ENCODE data around the gene ELP4. TPM values are rescaled to one million over a fixed set of nuclear protein-coding genes. Genes with fewer than 3 reads are reported as not detected.

ELP4 gene
- total and polyA plus RNA-seq, 9 of the 15 experiments (the other 6 are each of a cell fraction or from before 2014, with no cell fraction given) = 24.1 to 60.3 (median 38.7) TPM

DNA sequence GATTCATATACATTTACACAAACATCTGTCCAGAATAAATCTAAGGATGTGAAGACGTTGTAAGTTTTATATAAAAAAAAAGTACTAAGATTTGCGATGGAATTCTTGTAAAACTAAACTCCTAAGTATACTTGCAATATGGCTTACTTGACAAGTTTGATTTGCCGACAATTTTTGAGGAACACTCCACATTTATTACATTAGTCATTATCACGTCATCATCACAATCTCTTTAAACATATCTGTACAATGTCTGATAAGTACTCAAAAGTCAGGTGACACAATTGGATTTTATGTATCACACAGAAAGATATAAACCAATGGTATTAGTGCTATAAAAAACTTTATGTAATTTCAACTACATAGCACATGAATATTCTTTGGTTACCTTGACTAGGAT lies 30.5 kb upstream of the ELP4 start:
- Histone ChIP-seq H3K27me3 (ENCODE audit: control insufficient read depth in 2 of 2, insufficient read depth in 2 of 2, low read length in 2 of 2) (no peaks in the 10 kb centered on the region), H3K27ac (ENCODE audit: extremely low read depth, low read depth, low read length) (no peak overlapping the region), H3K9ac (ENCODE audit: insufficient read depth in 1 of 2, low read depth in 2 of 2, low read length in 2 of 2) (no peak overlapping the region), H4K20me1 (replicated peaks; ENCODE audit: control insufficient read depth, insufficient read depth, low read length) (no peaks in the 10 kb centered on the region), H3K79me2 (ENCODE audit: control insufficient read depth, insufficient read depth, low read length) (peaks cover 73% of the 10 kb centered on the region), H2AFZ (ENCODE audit: low read depth, low read length) (no peak overlapping the region), H3K36me3 (ENCODE audit: control insufficient read depth, insufficient read depth, low read length) (peaks cover 2% of the 10 kb centered on the region), H3K9me1 (ENCODE audit: control insufficient read depth, insufficient read depth, low read length) (no peaks in the 10 kb centered on the region), H3K4me2 (ENCODE audit: insufficient read depth, low read length) (no peak overlapping the region), H3K4me3 (no peak overlapping the region), H3K4me1 (replicated peaks in 1 of 2; ENCODE audit: control insufficient read depth in 2 of 2, insufficient read depth in 2 of 2, low read length in 2 of 2) (no peaks in the 10 kb centered on the region), H3K9me3 (replicated peaks; ENCODE audit: control insufficient read depth, insufficient read depth, low read depth, low read length) (no peaks in the 10 kb centered on the region)
- CTCF ChIA-PET (ENCODE audit: low intra/inter-chr PET ratio) = no interaction called here
- BruUV-seq (replicated peaks) = no TSS peak
- intact Hi-C loops (cut with micrococcal nuclease) = no loop called here
- DNase-seq (ENCODE audit: extremely low read depth in 1 of 4, low spot score in 3 of 4) (no peak), FAIRE-seq (no peak), ATAC-seq (no peak)
- POLR2A ChIA-PET = no interaction called here
- in situ Hi-C loops (cut with MboI) = no loop called here
- WGBS (ENCODE audit: insufficient coverage, low coverage, missing lambda C conversion rate) = 82% methylated on average over 4 of the region's 4 CpGs
- TF ChIP-seq HNRNPUL1 (IDR thresholded peaks at IDR 0.05; ENCODE audit: low read length) (no peak), KLF6 (CRISPR knock-in tag; IDR thresholded peaks at IDR 0.05; ENCODE audit: borderline replicate concordance) (no peak), ZBTB17 (CRISPR knock-in tag; IDR thresholded peaks at IDR 0.05) (no peak), SNRNP70 (optimal IDR thresholded peaks at IDR 0.05; ENCODE audit: low read depth, low read length) (no peak), SMAD2 (IDR thresholded peaks at IDR 0.05; ENCODE audit: low read depth, low read length) (no peak), NFXL1 (CRISPR knock-in tag; IDR thresholded peaks at IDR 0.05) (no peak), ZNF121 (CRISPR knock-in tag; conservative IDR thresholded peaks at IDR 0.05) (no peak), ZC3H8 (IDR thresholded peaks at IDR 0.05) (no peak), ZNF785 (CRISPR knock-in tag; IDR thresholded peaks at IDR 0.05) (no peak), POLR2AphosphoS5 (IDR thresholded peaks at IDR 0.05; ENCODE audit: control insufficient read depth, insufficient read depth, low read depth, low read length) (no peak)
- TF ChIP-seq, protein P1, sequence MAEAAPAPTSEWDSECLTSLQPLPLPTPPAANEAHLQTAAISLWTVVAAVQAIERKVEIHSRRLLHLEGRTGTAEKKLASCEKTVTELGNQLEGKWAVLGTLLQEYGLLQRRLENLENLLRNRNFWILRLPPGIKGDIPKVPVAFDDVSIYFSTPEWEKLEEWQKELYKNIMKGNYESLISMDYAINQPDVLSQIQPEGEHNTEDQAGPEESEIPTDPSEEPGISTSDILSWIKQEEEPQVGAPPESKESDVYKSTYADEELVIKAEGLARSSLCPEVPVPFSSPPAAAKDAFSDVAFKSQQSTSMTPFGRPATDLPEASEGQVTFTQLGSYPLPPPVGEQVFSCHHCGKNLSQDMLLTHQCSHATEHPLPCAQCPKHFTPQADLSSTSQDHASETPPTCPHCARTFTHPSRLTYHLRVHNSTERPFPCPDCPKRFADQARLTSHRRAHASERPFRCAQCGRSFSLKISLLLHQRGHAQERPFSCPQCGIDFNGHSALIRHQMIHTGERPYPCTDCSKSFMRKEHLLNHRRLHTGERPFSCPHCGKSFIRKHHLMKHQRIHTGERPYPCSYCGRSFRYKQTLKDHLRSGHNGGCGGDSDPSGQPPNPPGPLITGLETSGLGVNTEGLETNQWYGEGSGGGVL (CRISPR knock-in tag; IDR thresholded peaks at IDR 0.05) = no peak
- TF ChIP-seq, protein P2, sequence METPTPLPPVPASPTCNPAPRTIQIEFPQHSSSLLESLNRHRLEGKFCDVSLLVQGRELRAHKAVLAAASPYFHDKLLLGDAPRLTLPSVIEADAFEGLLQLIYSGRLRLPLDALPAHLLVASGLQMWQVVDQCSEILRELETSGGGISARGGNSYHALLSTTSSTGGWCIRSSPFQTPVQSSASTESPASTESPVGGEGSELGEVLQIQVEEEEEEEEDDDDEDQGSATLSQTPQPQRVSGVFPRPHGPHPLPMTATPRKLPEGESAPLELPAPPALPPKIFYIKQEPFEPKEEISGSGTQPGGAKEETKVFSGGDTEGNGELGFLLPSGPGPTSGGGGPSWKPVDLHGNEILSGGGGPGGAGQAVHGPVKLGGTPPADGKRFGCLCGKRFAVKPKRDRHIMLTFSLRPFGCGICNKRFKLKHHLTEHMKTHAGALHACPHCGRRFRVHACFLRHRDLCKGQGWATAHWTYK (CRISPR knock-in tag; IDR thresholded peaks at IDR 0.05) = no peak
- TF ChIP-seq, protein P3, sequence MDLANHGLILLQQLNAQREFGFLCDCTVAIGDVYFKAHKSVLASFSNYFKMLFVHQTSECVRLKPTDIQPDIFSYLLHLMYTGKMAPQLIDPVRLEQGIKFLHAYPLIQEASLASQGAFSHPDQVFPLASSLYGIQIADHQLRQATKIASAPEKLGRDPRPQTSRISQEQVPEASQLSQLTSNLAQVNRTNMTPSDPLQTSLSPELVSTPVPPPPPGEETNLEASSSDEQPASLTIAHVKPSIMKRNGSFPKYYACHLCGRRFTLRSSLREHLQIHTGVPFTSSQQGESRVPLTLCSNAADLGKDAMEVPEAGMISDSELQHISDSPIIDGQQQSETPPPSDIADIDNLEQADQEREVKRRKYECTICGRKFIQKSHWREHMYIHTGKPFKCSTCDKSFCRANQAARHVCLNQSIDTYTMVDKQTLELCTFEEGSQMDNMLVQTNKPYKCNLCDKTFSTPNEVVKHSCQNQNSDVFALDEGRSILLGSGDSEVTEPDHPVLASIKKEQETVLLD (IDR thresholded peaks at IDR 0.05) = no peak
- TF ChIP-seq, protein P4, sequence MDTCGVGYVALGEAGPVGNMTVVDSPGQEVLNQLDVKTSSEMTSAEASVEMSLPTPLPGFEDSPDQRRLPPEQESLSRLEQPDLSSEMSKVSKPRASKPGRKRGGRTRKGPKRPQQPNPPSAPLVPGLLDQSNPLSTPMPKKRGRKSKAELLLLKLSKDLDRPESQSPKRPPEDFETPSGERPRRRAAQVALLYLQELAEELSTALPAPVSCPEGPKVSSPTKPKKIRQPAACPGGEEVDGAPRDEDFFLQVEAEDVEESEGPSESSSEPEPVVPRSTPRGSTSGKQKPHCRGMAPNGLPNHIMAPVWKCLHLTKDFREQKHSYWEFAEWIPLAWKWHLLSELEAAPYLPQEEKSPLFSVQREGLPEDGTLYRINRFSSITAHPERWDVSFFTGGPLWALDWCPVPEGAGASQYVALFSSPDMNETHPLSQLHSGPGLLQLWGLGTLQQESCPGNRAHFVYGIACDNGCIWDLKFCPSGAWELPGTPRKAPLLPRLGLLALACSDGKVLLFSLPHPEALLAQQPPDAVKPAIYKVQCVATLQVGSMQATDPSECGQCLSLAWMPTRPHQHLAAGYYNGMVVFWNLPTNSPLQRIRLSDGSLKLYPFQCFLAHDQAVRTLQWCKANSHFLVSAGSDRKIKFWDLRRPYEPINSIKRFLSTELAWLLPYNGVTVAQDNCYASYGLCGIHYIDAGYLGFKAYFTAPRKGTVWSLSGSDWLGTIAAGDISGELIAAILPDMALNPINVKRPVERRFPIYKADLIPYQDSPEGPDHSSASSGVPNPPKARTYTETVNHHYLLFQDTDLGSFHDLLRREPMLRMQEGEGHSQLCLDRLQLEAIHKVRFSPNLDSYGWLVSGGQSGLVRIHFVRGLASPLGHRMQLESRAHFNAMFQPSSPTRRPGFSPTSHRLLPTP (IDR thresholded peaks at IDR 0.05; ENCODE audit: borderline replicate concordance, extremely low read depth, insufficient read length) = no peak

All from K562 (cell line).